ENCODE results near the gene NR6A1. TPM values are rescaled to one million over a fixed set of nuclear protein-coding genes. Genes with fewer than 3 reads are reported as not detected.

Gene NR6A1
- total RNA-seq, 1 donor from 2014 or later: 60.7 TPM

- H3K36me3 Mint-ChIP-seq (ENCODE audit: low read depth): no peaks in the 10 kb centered on the region
- DNase-seq (ENCODE audit: low read depth, low spot score): peak; percentile 80
- H3K27me3 Mint-ChIP-seq (ENCODE audit: low read depth): peaks cover 78% of the 10 kb centered on the region
- H3K4me1 Mint-ChIP-seq: peaks cover 40% of the 10 kb centered on the region
- H3K27ac Mint-ChIP-seq (ENCODE audit: unreplicated experiment): no peak overlapping the region
- H3K9me3 Mint-ChIP-seq: no peaks in the 10 kb centered on the region
- peak overlapping the region; percentile 89 for H3K4me3 Mint-ChIP-seq
- TF ChIP-seq CTCF (conservative IDR thresholded peaks at IDR 0.05): peak; percentile 99
Measured at GRCh38 chr9:124771867-124772679, 962 bp upstream of the NR6A1 start.

GRCh38 chr9:124770359-124771020, 621 bp downstream of the NR6A1 start:
- Mint-ChIP-seq H3K4me3 (peak overlapping the region; percentile 84), H3K4me1 (peaks cover 31% of the 10 kb centered on the region), H3K36me3 (ENCODE audit: low read depth) (no peaks in the 10 kb centered on the region), H3K27me3 (ENCODE audit: low read depth) (peaks cover 81% of the 10 kb centered on the region), H3K9me3 (no peaks in the 10 kb centered on the region), H3K27ac (ENCODE audit: unreplicated experiment) (no peak overlapping the region)
- DNase-seq (ENCODE audit: low read depth, low spot score): no peak
- TF ChIP-seq CTCF (conservative IDR thresholded peaks at IDR 0.05): no peak

- Mint-ChIP-seq H3K36me3 (ENCODE audit: low read depth) (no peaks in the 10 kb centered on the region), H3K27me3 (ENCODE audit: low read depth) (peaks cover 81% of the 10 kb centered on the region), H3K27ac (ENCODE audit: unreplicated experiment) (no peak overlapping the region), H3K4me1 (peaks cover 31% of the 10 kb centered on the region), H3K4me3 (peak overlapping the region; percentile 84), H3K9me3 (no peaks in the 10 kb centered on the region)
- DNase-seq (ENCODE audit: low read depth, low spot score): peak; percentile 40
- no peak for TF ChIP-seq CTCF (conservative IDR thresholded peaks at IDR 0.05)
Measured at GRCh38 chr9:124769549-124770358, 1.4 kb downstream of the NR6A1 start.

GRCh38 chr9:124768750-124769548, 2.2 kb downstream of the NR6A1 start:
- peaks cover 25% of the 10 kb centered on the region for H3K4me1 Mint-ChIP-seq

More at GRCh38 chr9:124768750-124769548, 2.2 kb downstream of the NR6A1 start:
- Mint-ChIP-seq H3K9me3 (no peaks in the 10 kb centered on the region), H3K36me3 (ENCODE audit: low read depth) (no peaks in the 10 kb centered on the region), H3K27ac (ENCODE audit: unreplicated experiment) (no peak overlapping the region), H3K27me3 (ENCODE audit: low read depth) (peaks cover 80% of the 10 kb centered on the region), H3K4me3 (peak overlapping the region; percentile 84)
- no peak for DNase-seq (ENCODE audit: low read depth, low spot score)
- no peak for TF ChIP-seq CTCF (conservative IDR thresholded peaks at IDR 0.05)
